Ascending aorta (tissue), 2 donors: ENCODE data around the gene PRRT2. TPM values are rescaled to one million over a fixed set of nuclear protein-coding genes. Genes with fewer than 3 reads are reported as not detected.

Experiments used
- DNase-seq, 2 donors: peaks; one replicate each; pipeline ENCODE4 v3.0.0-alpha.2; 2019; ENCODE audit warnings: low spot score in 2 of 2
- H3K27ac ChIP-seq, 2 donors: fragments of 200-600 bp; sonication (generic); one replicate each; pipeline ENCODE4 v1.5.1; 2016 to 2017; ENCODE audit warnings: mild to moderate bottlenecking in 1 of 2
- H3K27me3 ChIP-seq: fragments of 200-600 bp; sonication (generic); one replicate; pipeline ENCODE4 v1.5.1; 2017
- H3K36me3 ChIP-seq, 2 donors: fragments of 200-600 bp; sonication (generic); one replicate each; pipeline ENCODE4 v1.5.1; 2016
- H3K4me1 ChIP-seq, 2 donors: fragments of 200-600 bp; sonication (generic); one replicate each; pipeline ENCODE4 v1.5.1; 2016 to 2017; ENCODE audit warnings: mild to moderate bottlenecking in 1 of 2
- H3K4me3 ChIP-seq, 2 donors: fragments of 200-600 bp; sonication (generic); one replicate each; pipeline ENCODE4 v1.5.1; 2016 to 2017; ENCODE audit warnings: mild to moderate bottlenecking in 1 of 2
- H3K9me3 ChIP-seq, 2 donors: fragments of 200-600 bp; sonication (generic); one replicate each; pipeline ENCODE4 v1.5.1; 2016
- CTCF ChIP-seq, 3 experiments: fragments of 200-600 bp in 2 of 3; fragments of 450-650 bp in 1 of 3; sonication (generic) in 2 of 3; IDR thresholded peaks; one replicate each; pipeline ENCODE4 v1.5.1; 2016 to 2019; ENCODE audit warnings: antibody characterized with exemption in 3 of 3, mild to moderate bottlenecking in 1 of 3, moderate library complexity in 1 of 3
- intact Hi-C: fragments of 100-400 bp; cut with DNase I; formaldehyde crosslinking; loops from one replicate; pipeline ENCODE4 v1.15.1; 2023
- total RNA-seq: library from RNA; depleted of rRNA; stranded (reverse); fragments of >200 nt; gene quantifications from one replicate; pipeline ENCODE4 v1.1.0, GENCODE V29; 2016

PRRT2 gene
- total RNA-seq, 1 donor from 2014 or later, result 5.0 TPM

- intact Hi-C loops, result no loop called here
- Histone ChIP-seq H3K4me3 (no peak overlapping the region), H3K4me1 (no peaks in the 10 kb centered on the region), H3K27me3 (no peaks in the 10 kb centered on the region), H3K27ac (no peak overlapping the region), H3K9me3 (no peaks in the 10 kb centered on the region), H3K36me3 (peaks cover 86 to 89% of the 10 kb centered on the region in 2 donors)
- no peak for DNase-seq
- TF ChIP-seq CTCF (IDR thresholded peaks at IDR 0.05), result no peak
Measured at GRCh38 chr16:29839822-29840221, 27.8 kb downstream of the PRRT2 start.

GRCh38 chr16:29840240-29840639 lies 28.2 kb downstream of the PRRT2 start:
- Histone ChIP-seq H3K4me1 (no peaks in the 10 kb centered on the region), H3K36me3 (peaks cover 86 to 88% of the 10 kb centered on the region in 2 donors), H3K27me3 (no peaks in the 10 kb centered on the region), H3K4me3 (no peak overlapping the region), H3K27ac (no peak overlapping the region), H3K9me3 (no peaks in the 10 kb centered on the region)
- intact Hi-C loops, result no loop called here
- no peak for TF ChIP-seq CTCF (IDR thresholded peaks at IDR 0.05)
- no peak for DNase-seq

- H3K4me1 ChIP-seq, result no peaks in the 10 kb centered on the region
- H3K4me3 ChIP-seq, result no peak overlapping the region
- no peak for TF ChIP-seq CTCF (IDR thresholded peaks at IDR 0.05)
- peaks cover 88 to 89% of the 10 kb centered on the region in 2 donors for H3K36me3 ChIP-seq
- no peaks in the 10 kb centered on the region for H3K9me3 ChIP-seq
- no peak for DNase-seq
- no peaks in the 10 kb centered on the region for H3K27me3 ChIP-seq
- intact Hi-C loops, result no loop called here
- H3K27ac ChIP-seq, result no peak overlapping the region
Measured at GRCh38 chr16:29841631-29842030, 29.6 kb downstream of the PRRT2 start.

- H3K9me3 ChIP-seq, result no peaks in the 10 kb centered on the region
- DNase-seq, result no peak
- H3K27ac ChIP-seq, result no peak overlapping the region
- H3K36me3 ChIP-seq, result peaks cover 88 to 90% of the 10 kb centered on the region in 2 donors
- no peak for TF ChIP-seq CTCF (IDR thresholded peaks at IDR 0.05)
- H3K4me3 ChIP-seq, result no peak overlapping the region
- intact Hi-C loops, result no loop called here
- H3K27me3 ChIP-seq, result no peaks in the 10 kb centered on the region
- no peaks in the 10 kb centered on the region for H3K4me1 ChIP-seq
Measured at GRCh38 chr16:29842732-29843346, 30.8 kb downstream of the PRRT2 start.

- Histone ChIP-seq H3K27me3 (no peaks in the 10 kb centered on the region), H3K4me1 (no peaks in the 10 kb centered on the region)
- intact Hi-C loops, result no loop called here
Measured at GRCh38 chr16:29843931-29844330, 31.9 kb downstream of the PRRT2 start.

More at GRCh38 chr16:29843931-29844330, 31.9 kb downstream of the PRRT2 start:
- no peaks in the 10 kb centered on the region for H3K9me3 ChIP-seq
- DNase-seq, result no peak
- TF ChIP-seq CTCF (IDR thresholded peaks at IDR 0.05), result no peak
- H3K27ac ChIP-seq, result no peak overlapping the region
- no peak overlapping the region for H3K4me3 ChIP-seq
- H3K36me3 ChIP-seq, result peaks cover 79 to 89% of the 10 kb centered on the region in 2 donors
